Karpas-422 (cell line): ENCODE data around the gene FLAD1. TPM values are rescaled to one million over a fixed set of nuclear protein-coding genes. Genes with fewer than 3 reads are reported as not detected.
A peak's percentile ranks its signal among the peaks of the same experiment; 100 is the strongest.

Experiments
- DNase-seq: peaks from one replicate; pipeline ENCODE4 v3.0.0-alpha.2; 2015
- H2AFZ ChIP-seq: fragments of 200-600 bp; sonication (generic); 2 replicates; pipeline ENCODE4 v1.6.1; 2014; ENCODE audit warnings: antibody characterized with exemption, low read length, mixed read lengths
- H3K27ac ChIP-seq: fragments of 200-600 bp; sonication (generic); 2 replicates; pipeline ENCODE4 v1.5.1; 2014; ENCODE audit warnings: mild to moderate bottlenecking, low read length, moderate library complexity
- H3K27me3 ChIP-seq: fragments of 200-600 bp; sonication (generic); 2 replicates; pipeline ENCODE4 v1.6.1; 2014; ENCODE audit warnings: low read length, mixed read lengths
- H3K36me3 ChIP-seq: fragments of 200-600 bp; sonication (generic); 2 replicates; pipeline ENCODE4 v1.6.1; 2014; ENCODE audit warnings: low read length, mixed read lengths; ENCODE audit not compliant: insufficient read depth
- H3K4me1 ChIP-seq: fragments of 200-600 bp; sonication (generic); 2 replicates; pipeline ENCODE4 v1.6.1; 2014; ENCODE audit warnings: mild to moderate bottlenecking, low read length, mixed read lengths
- H3K4me2 ChIP-seq: fragments of 200-600 bp; sonication (generic); 2 replicates; pipeline ENCODE4 v1.6.1; 2014; ENCODE audit warnings: low read length, low read depth, mild to moderate bottlenecking; ENCODE audit not compliant: poor library complexity, severe bottlenecking
- H3K4me3 ChIP-seq: fragments of 200-600 bp; sonication (generic); 2 replicates; pipeline ENCODE4 v1.5.1; 2014; ENCODE audit warnings: mild to moderate bottlenecking, antibody characterized with exemption, low read length, mixed read lengths
- H3K79me2 ChIP-seq: fragments of 200-600 bp; sonication (generic); 2 replicates; pipeline ENCODE4 v1.6.1; 2014; ENCODE audit warnings: mild to moderate bottlenecking, low read length, mixed read lengths
- H3K9ac ChIP-seq: fragments of 200-600 bp; sonication (generic); 2 replicates; pipeline ENCODE4 v1.6.0; 2014; ENCODE audit warnings: low read length
- H3K9me2 ChIP-seq: fragments of 200-600 bp; sonication (generic), shearing (Covaris generic); replicated peaks from 2 replicates; pipeline ENCODE4 v1.6.0; 2014; ENCODE audit warnings: mild to moderate bottlenecking, low read length, moderate library complexity; ENCODE audit not compliant: insufficient read depth
- H3K9me3 ChIP-seq: fragments of 300-700, 200-600 bp; sonication (generic); 2 replicates; pipeline ENCODE4 v1.6.1; 2014; ENCODE audit warnings: low read length, mixed read lengths
- H4K20me1 ChIP-seq: fragments of 200-600 bp; sonication (generic); 2 replicates; pipeline ENCODE4 v1.6.1; 2014; ENCODE audit warnings: mild to moderate bottlenecking, antibody characterized with exemption, low read length, low read depth; ENCODE audit not compliant: insufficient read depth
- total RNA-seq: library from RNA; depleted of rRNA; stranded (reverse); fragments of >200 nt; shearing (Covaris generic); gene quantifications from 2 replicates; pipeline ENCODE4 v1.2.3, GENCODE V29; 2014; ENCODE audit warnings: low replicate concordance

Gene FLAD1
- total RNA-seq, 1 experiment from 2014 or later = 48.7 TPM

DNA sequence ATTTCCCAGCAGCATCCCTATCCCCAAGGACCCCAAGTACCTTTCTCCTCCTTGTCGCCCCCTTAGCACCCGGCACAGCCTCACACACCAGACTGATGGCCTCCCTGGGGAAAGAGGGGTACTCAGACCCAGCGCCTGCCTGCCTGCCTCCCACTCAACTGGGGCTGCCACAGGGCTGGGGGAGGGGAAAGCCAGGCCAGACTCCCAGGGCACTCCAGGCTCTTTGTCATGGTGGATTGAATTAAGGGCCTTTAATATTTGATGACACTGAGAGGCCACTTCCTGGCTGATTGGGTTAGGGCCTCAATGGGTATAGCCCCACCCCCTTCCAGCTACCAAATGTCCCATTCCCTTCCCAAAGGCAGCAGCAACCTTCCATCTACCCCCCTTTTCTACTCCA is 14.4 kb upstream of the FLAD1 start:
- Histone ChIP-seq H3K36me3 (peaks cover 8% of the 10 kb centered on the region; the same call in 1 of the 2 replicates), H3K4me1 (peaks cover 40% of the 10 kb centered on the region), H3K4me2 (no peak overlapping the region), H3K9me3 (no peaks in the 10 kb centered on the region), H3K9me2 (no peaks in the 10 kb centered on the region), H3K27ac (no peak overlapping the region), H4K20me1 (no peaks in the 10 kb centered on the region), H3K9ac (no peak overlapping the region), H3K27me3 (no peaks in the 10 kb centered on the region), H3K4me3 (no peak overlapping the region), H2AFZ (no peak overlapping the region), H3K79me2 (peaks cover 41% of the 10 kb centered on the region)
- DNase-seq = no peak

DNA sequence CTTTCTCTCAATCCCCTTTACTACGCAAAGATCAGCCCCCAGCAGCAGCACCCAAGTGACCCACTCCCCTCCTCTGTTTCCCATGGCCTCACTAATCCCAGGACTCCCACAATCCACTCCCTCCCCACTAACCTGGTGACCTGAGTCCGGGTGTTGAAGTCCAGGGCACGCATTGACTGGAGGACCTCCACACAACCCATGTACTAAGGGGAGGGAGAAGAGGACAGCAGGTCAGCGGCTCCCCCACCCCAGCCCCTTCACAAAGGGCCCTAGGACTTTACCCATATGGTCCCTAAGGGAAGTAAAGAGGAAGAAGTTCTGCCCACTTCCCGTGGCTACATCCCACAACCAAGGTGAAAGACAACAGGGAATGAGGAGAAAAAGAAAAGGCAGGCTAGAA is 13.9 kb upstream of the FLAD1 start:
- H3K4me2 ChIP-seq = no peak overlapping the region
- H3K36me3 ChIP-seq = peaks cover 5% of the 10 kb centered on the region; the same call in 1 of the 2 replicates
- H3K27ac ChIP-seq = no peak overlapping the region
- no peaks in the 10 kb centered on the region for H3K27me3 ChIP-seq
- no peaks in the 10 kb centered on the region for H3K9me2 ChIP-seq
- peaks cover 41% of the 10 kb centered on the region for H3K79me2 ChIP-seq
- H3K9ac ChIP-seq = no peak overlapping the region
- DNase-seq = no peak
- H3K9me3 ChIP-seq = no peaks in the 10 kb centered on the region
- no peaks in the 10 kb centered on the region for H4K20me1 ChIP-seq
- H3K4me1 ChIP-seq = peaks cover 39% of the 10 kb centered on the region
- H3K4me3 ChIP-seq = no peak overlapping the region
- no peak overlapping the region for H2AFZ ChIP-seq

- DNase-seq = no peak
- Histone ChIP-seq H3K9ac (peak overlapping the region; percentile 53), H3K4me3 (peak overlapping the region; percentile 30; the same call in 1 of the 2 replicates), H4K20me1 (no peaks in the 10 kb centered on the region), H3K4me1 (peaks cover 39% of the 10 kb centered on the region), H3K9me3 (no peaks in the 10 kb centered on the region), H3K36me3 (peaks cover 5% of the 10 kb centered on the region; the same call in 1 of the 2 replicates), H3K79me2 (peaks cover 42% of the 10 kb centered on the region), H3K9me2 (no peaks in the 10 kb centered on the region), H3K27ac (no peak overlapping the region), H2AFZ (no peak overlapping the region), H3K27me3 (no peaks in the 10 kb centered on the region), H3K4me2 (peak overlapping the region; percentile 55)
These were observed 13.2 kb upstream of the FLAD1 start for GRCh38 chr1:154969860-154970452.

GRCh38 chr1:154970631-154971340 is 12.4 kb upstream of the FLAD1 start, which contains the start of gene SHC1:
Gene SHC1 (minus strand): TSS chr1:154970747. CDS start chr1:154970526, 221 bp downstream.
- Histone ChIP-seq H3K4me2 (peak within 1 kb of the TSS; percentile 55), H3K27ac (no peak within 1 kb of the TSS), H3K9ac (peak within 1 kb of the TSS; percentile 53), H3K27me3 (no peaks in the 10 kb centered on the region), H3K9me3 (no peaks in the 10 kb centered on the region), H3K4me3 (peak within 1 kb of the TSS; percentile 30; the same call in 1 of the 2 replicates), H2AFZ (no peak within 1 kb of the TSS), H3K9me2 (no peaks in the 10 kb centered on the region), H4K20me1 (no peaks in the 10 kb centered on the region), H3K36me3 (peaks cover 5% of the 10 kb centered on the region; the same call in 1 of the 2 replicates), H3K4me1 (peaks cover 39% of the 10 kb centered on the region), H3K79me2 (peaks cover 50% of the 10 kb centered on the region)
- DNase-seq = peak; percentile 89

- Histone ChIP-seq H2AFZ (no peak overlapping the region), H4K20me1 (no peaks in the 10 kb centered on the region), H3K4me2 (peak overlapping the region; percentile 55), H3K36me3 (peaks cover 5% of the 10 kb centered on the region; the same call in 1 of the 2 replicates), H3K9me2 (no peaks in the 10 kb centered on the region), H3K27me3 (no peaks in the 10 kb centered on the region), H3K9ac (peak overlapping the region; percentile 28), H3K4me3 (no peak overlapping the region), H3K27ac (no peak overlapping the region), H3K79me2 (peaks cover 57% of the 10 kb centered on the region), H3K4me1 (peaks cover 45% of the 10 kb centered on the region), H3K9me3 (no peaks in the 10 kb centered on the region)
- DNase-seq = no peak
These were observed 11.7 kb upstream of the FLAD1 start for GRCh38 chr1:154971341-154971998.

- Histone ChIP-seq H3K79me2 (peaks cover 64% of the 10 kb centered on the region), H3K27me3 (no peaks in the 10 kb centered on the region), H3K9ac (no peak overlapping the region), H3K9me3 (no peaks in the 10 kb centered on the region), H2AFZ (no peak overlapping the region), H3K9me2 (no peaks in the 10 kb centered on the region), H3K4me3 (no peak overlapping the region), H3K36me3 (peaks cover 11% of the 10 kb centered on the region; the same call in 1 of the 2 replicates), H3K4me1 (peaks cover 52% of the 10 kb centered on the region), H3K4me2 (no peak overlapping the region), H3K27ac (no peak overlapping the region), H4K20me1 (no peaks in the 10 kb centered on the region)
- no peak for DNase-seq
These were observed 11.0 kb upstream of the FLAD1 start for GRCh38 chr1:154972213-154972516.

- H3K36me3 ChIP-seq = peaks cover 11% of the 10 kb centered on the region; the same call in 1 of the 2 replicates
- no peaks in the 10 kb centered on the region for H3K9me3 ChIP-seq
- peak overlapping the region; percentile 90 for H3K4me2 ChIP-seq
- H3K4me1 ChIP-seq = peaks cover 57% of the 10 kb centered on the region
- DNase-seq = no peak
- no peak overlapping the region for H3K27ac ChIP-seq
- H3K79me2 ChIP-seq = peaks cover 70% of the 10 kb centered on the region
- H3K27me3 ChIP-seq = no peaks in the 10 kb centered on the region
- peak overlapping the region; percentile 73; the same call in 1 of the 2 replicates for H3K4me3 ChIP-seq
- no peaks in the 10 kb centered on the region for H3K9me2 ChIP-seq
- no peak overlapping the region for H2AFZ ChIP-seq
- no peaks in the 10 kb centered on the region for H4K20me1 ChIP-seq
- H3K9ac ChIP-seq = peak overlapping the region; percentile 94
These were observed 10.4 kb upstream of the FLAD1 start for GRCh38 chr1:154972517-154973343.
